SK-N-SH (cell line): ENCODE results near the gene OVOL1. TPM values are rescaled to one million over a fixed set of nuclear protein-coding genes. Genes with fewer than 3 reads are reported as not detected.
"Not testable (repeated sequence)": the region's sequence is repeated elsewhere in the genome, so short reads cannot be mapped to it uniquely, and the experiment has no call there.

ENCODE experiments used
- CTCF ChIA-PET: fragments of 300-600, 350-600 bp; formaldehyde crosslinking; extraction: SDS; loops from one replicate; lab custom pipeline; 2021; lab: Yijun Ruan, JAX
- POLR2A ChIA-PET: fragments of 350-600 bp; sonication (Branson Sonifier 250); formaldehyde crosslinking; extraction: SDS; loops from one replicate; lab custom pipeline; 2020; ENCODE audit warnings: antibody characterized with exemption, inconsistent platforms; lab: Yijun Ruan, JAX
- DNase-seq: peaks from one replicate; pipeline ENCODE4 v3.0.0; 2012
- H2AFZ ChIP-seq: fragments of 200-600 bp; sonication (generic); 2 replicates; pipeline ENCODE4 v1.8.1; 2016; ENCODE audit warnings: antibody characterized with exemption, mild to moderate bottlenecking, low read depth
- H3F3A ChIP-seq: fragments of 200-600 bp; sonication (generic); replicated peaks from 2 replicates; pipeline ENCODE3; 2016; ENCODE audit warnings: antibody characterized with exemption, mild to moderate bottlenecking; ENCODE audit not compliant: insufficient read depth
- H3K27ac ChIP-seq, 2 experiments: fragments of 200-500 bp in 1 of 2; fragments of 200-600 bp in 1 of 2; sonication (Bioruptor generic) in 1 of 2; sonication (generic), shearing (Covaris generic) in 1 of 2; 2 replicates each; pipeline versions ENCODE4 v1.5.1 to v1.6.1; 2014 to 2016; ENCODE audit warnings: low read depth in 2 of 2, inconsistent platforms in 1 of 2, low read length in 1 of 2, mild to moderate bottlenecking in 1 of 2, mixed read lengths in 1 of 2
- H3K27me3 ChIP-seq: fragments of 200-600 bp; sonication (generic), shearing (Covaris generic); 2 replicates; pipeline ENCODE4 v1.6.1; 2016; ENCODE audit warnings: mixed run types; ENCODE audit not compliant: insufficient read depth
- H3K36me3 ChIP-seq, 2 experiments: fragments of 200-500 bp in 1 of 2; fragments of 200-600 bp in 1 of 2; sonication (Bioruptor generic) in 1 of 2; sonication (generic) in 1 of 2; replicated peaks in 1 of 2; 2 replicates each; pipeline versions ENCODE3 to v1.5.1; 2014 to 2016; ENCODE audit warnings: low read length in 1 of 2, mild to moderate bottlenecking in 1 of 2; ENCODE audit not compliant: insufficient read depth in 2 of 2, control insufficient read depth in 1 of 2
- H3K4me1 ChIP-seq, 2 experiments: fragments of 200-500 bp in 1 of 2; fragments of 200-600 bp in 1 of 2; sonication (Bioruptor generic) in 1 of 2; sonication (generic), shearing (Covaris generic) in 1 of 2; 2 replicates each; pipeline versions ENCODE4 v1.5.1 to v1.6.1; 2014 to 2016; ENCODE audit warnings: low read depth in 1 of 2, low read length in 1 of 2, mixed run types in 1 of 2; ENCODE audit not compliant: insufficient read depth in 2 of 2, control insufficient read depth in 1 of 2
- H3K4me2 ChIP-seq: fragments of 200-600 bp; sonication (generic), shearing (Covaris generic); 2 replicates; pipeline ENCODE4 v1.6.1; 2017; ENCODE audit warnings: mixed run types
- H3K4me3 ChIP-seq, 2 experiments: fragments of 200-500 bp in 1 of 2; fragments of 200-600 bp in 1 of 2; sonication (Bioruptor generic) in 1 of 2; sonication (generic), shearing (Covaris generic) in 1 of 2; 2 replicates each; pipeline versions ENCODE4 v1.5.1 to v1.8.1; 2014 to 2016; ENCODE audit warnings: low read depth in 2 of 2, inconsistent platforms in 1 of 2, low read length in 1 of 2, mild to moderate bottlenecking in 1 of 2, mixed read lengths in 1 of 2, moderate library complexity in 1 of 2
- H3K79me2 ChIP-seq: fragments of 200-600 bp; sonication (generic); 2 replicates; pipeline ENCODE4 v1.8.1; 2017; ENCODE audit warnings: mild to moderate bottlenecking; ENCODE audit not compliant: insufficient read depth
- H3K9ac ChIP-seq: fragments of 200-600 bp; sonication (generic); 2 replicates; pipeline ENCODE4 v1.6.1; 2017; ENCODE audit warnings: mixed run types
- H3K9me2 ChIP-seq: fragments of 200-600 bp; sonication (generic); 2 replicates; pipeline ENCODE4 v1.6.1; 2017; ENCODE audit warnings: mixed run types
- H3K9me3 ChIP-seq: fragments of 200-600 bp; sonication (generic); 2 replicates; pipeline ENCODE4 v1.6.1; 2017; ENCODE audit warnings: mixed run types, mild to moderate bottlenecking, moderate library complexity
- H4K20me1 ChIP-seq: fragments of 200-600 bp; sonication (generic); 2 replicates; pipeline ENCODE4 v1.6.1; 2017; ENCODE audit warnings: mild to moderate bottlenecking, mixed run types; ENCODE audit not compliant: insufficient read depth
- EZH2phosphoT487 ChIP-seq: fragments of 200-600 bp; sonication (generic); IDR thresholded peaks from 2 replicates; pipeline ENCODE4 v1.6.1; 2017; ENCODE audit warnings: low read depth, mixed run types, mild to moderate bottlenecking, antibody characterized with exemption, moderate library complexity, borderline replicate concordance
- FOXM1 ChIP-seq: IDR thresholded peaks from 2 replicates; pipeline ENCODE4 v1.4.0; 2012; ENCODE audit warnings: low read depth, mild to moderate bottlenecking
- NRF1 ChIP-seq: IDR thresholded peaks from 2 replicates; pipeline ENCODE4 v1.6.1; 2012; ENCODE audit warnings: low read depth, mild to moderate bottlenecking, low read length
- RFX5 ChIP-seq: IDR thresholded peaks from 2 replicates; pipeline ENCODE4 v1.6.1; 2012; ENCODE audit warnings: mild to moderate bottlenecking, improper control_type of control experiment, low read length
- WGBS: methylation state at CpG from one replicate; pipeline ENCODE4 v1.1.6; 2017; ENCODE audit warnings: low lambda C conversion rate; 5-methylcytosine and 5-hydroxymethylcytosine counted together
- polyA plus RNA-seq, 3 experiments: library from polyadenylated mRNA; depleted of rRNA; stranded (reverse); fragments of >200 nt; gene quantifications; 2 replicates each; pipeline ENCODE4 v1.2.3, GENCODE V29; 2012
- TF ChIP-seq, protein P1 (sequence below): IDR thresholded peaks from 2 replicates; pipeline ENCODE4 v1.6.1; 2012; ENCODE audit warnings: mild to moderate bottlenecking, low read depth, low read length, moderate library complexity
- TF ChIP-seq, protein P2 (sequence below): fragments of 200-600 bp; sonication (generic); IDR thresholded peaks from 2 replicates; pipeline ENCODE4 v1.6.1; 2017; ENCODE audit warnings: antibody characterized with exemption, mild to moderate bottlenecking, moderate library complexity
- TF ChIP-seq, protein P3 (sequence below): fragments of 150-350 bp; IDR thresholded peaks from 2 replicates; pipeline ENCODE4 v1.6.1; 2016; ENCODE audit warnings: mild to moderate bottlenecking, low read depth, low read length

The OVOL1 gene
- polyA plus RNA-seq, 1 of the 3 experiments (the other 2 are of a cell fraction) = not detected

DNA sequence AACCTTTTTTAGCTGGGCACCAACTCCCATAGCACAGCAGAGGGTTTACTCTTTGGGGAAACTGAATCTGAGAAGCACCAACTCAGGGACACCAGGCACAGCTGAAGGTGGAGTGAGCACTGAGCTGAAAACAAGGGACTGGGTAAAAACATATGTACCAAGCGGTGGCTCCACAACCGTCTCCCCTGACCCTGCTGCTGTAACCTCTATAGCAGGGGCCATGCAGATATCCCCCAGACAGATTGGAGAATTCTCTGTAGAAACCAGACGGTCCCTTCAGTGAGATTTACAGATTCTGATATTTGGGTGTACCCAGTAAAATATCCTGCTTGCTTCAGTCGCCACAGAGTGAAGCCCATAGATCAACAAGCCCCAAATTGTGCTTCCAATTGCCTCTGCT lies 42.6 kb downstream of the OVOL1 start:
- peaks cover 0 to 7% of the 10 kb centered on the region in 2 experiments; a peak in 1 of 4 replicates for H3K4me1 ChIP-seq
- no peaks in the 10 kb centered on the region for H4K20me1 ChIP-seq
- TF ChIP-seq, protein P1, sequence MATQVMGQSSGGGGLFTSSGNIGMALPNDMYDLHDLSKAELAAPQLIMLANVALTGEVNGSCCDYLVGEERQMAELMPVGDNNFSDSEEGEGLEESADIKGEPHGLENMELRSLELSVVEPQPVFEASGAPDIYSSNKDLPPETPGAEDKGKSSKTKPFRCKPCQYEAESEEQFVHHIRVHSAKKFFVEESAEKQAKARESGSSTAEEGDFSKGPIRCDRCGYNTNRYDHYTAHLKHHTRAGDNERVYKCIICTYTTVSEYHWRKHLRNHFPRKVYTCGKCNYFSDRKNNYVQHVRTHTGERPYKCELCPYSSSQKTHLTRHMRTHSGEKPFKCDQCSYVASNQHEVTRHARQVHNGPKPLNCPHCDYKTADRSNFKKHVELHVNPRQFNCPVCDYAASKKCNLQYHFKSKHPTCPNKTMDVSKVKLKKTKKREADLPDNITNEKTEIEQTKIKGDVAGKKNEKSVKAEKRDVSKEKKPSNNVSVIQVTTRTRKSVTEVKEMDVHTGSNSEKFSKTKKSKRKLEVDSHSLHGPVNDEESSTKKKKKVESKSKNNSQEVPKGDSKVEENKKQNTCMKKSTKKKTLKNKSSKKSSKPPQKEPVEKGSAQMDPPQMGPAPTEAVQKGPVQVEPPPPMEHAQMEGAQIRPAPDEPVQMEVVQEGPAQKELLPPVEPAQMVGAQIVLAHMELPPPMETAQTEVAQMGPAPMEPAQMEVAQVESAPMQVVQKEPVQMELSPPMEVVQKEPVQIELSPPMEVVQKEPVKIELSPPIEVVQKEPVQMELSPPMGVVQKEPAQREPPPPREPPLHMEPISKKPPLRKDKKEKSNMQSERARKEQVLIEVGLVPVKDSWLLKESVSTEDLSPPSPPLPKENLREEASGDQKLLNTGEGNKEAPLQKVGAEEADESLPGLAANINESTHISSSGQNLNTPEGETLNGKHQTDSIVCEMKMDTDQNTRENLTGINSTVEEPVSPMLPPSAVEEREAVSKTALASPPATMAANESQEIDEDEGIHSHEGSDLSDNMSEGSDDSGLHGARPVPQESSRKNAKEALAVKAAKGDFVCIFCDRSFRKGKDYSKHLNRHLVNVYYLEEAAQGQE = no peak
- TF ChIP-seq, protein P2, sequence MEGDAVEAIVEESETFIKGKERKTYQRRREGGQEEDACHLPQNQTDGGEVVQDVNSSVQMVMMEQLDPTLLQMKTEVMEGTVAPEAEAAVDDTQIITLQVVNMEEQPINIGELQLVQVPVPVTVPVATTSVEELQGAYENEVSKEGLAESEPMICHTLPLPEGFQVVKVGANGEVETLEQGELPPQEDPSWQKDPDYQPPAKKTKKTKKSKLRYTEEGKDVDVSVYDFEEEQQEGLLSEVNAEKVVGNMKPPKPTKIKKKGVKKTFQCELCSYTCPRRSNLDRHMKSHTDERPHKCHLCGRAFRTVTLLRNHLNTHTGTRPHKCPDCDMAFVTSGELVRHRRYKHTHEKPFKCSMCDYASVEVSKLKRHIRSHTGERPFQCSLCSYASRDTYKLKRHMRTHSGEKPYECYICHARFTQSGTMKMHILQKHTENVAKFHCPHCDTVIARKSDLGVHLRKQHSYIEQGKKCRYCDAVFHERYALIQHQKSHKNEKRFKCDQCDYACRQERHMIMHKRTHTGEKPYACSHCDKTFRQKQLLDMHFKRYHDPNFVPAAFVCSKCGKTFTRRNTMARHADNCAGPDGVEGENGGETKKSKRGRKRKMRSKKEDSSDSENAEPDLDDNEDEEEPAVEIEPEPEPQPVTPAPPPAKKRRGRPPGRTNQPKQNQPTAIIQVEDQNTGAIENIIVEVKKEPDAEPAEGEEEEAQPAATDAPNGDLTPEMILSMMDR = no peak
- TF ChIP-seq FOXM1 = no peak
- no peak for TF ChIP-seq RFX5
- TF ChIP-seq EZH2phosphoT487 = no peak
- no peak for TF ChIP-seq NRF1
- TF ChIP-seq, protein P3, sequence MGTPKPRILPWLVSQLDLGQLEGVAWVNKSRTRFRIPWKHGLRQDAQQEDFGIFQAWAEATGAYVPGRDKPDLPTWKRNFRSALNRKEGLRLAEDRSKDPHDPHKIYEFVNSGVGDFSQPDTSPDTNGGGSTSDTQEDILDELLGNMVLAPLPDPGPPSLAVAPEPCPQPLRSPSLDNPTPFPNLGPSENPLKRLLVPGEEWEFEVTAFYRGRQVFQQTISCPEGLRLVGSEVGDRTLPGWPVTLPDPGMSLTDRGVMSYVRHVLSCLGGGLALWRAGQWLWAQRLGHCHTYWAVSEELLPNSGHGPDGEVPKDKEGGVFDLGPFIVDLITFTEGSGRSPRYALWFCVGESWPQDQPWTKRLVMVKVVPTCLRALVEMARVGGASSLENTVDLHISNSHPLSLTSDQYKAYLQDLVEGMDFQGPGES = no peak
- no peaks in the 10 kb centered on the region for H3K79me2 ChIP-seq
- H3K27ac ChIP-seq = no peak overlapping the region
- peaks cover 10% of the 10 kb centered on the region for H3F3A ChIP-seq
- no peak overlapping the region for H3K9ac ChIP-seq
- 55% methylated on average over 4 of the region's 4 CpGs for WGBS
- no peak overlapping the region for H2AFZ ChIP-seq
- H3K4me2 ChIP-seq = no peak overlapping the region
- no peaks in the 10 kb centered on the region for H3K36me3 ChIP-seq
- ChIA-PET CTCF (interaction anchor here (0.7 to 3.9 kb wide), 6 partner anchors 12 to 1061 kb away, joined by 3 to 33 read pairs (median 4); partner anchors contain the start of genes AP5B1 and MUS81), POLR2A (no interaction called here)
- DNase-seq = no peak
- no peaks in the 10 kb centered on the region for H3K27me3 ChIP-seq
- no peak overlapping the region for H3K4me3 ChIP-seq
- no peaks in the 10 kb centered on the region for H3K9me2 ChIP-seq
- no peaks in the 10 kb centered on the region for H3K9me3 ChIP-seq

DNA sequence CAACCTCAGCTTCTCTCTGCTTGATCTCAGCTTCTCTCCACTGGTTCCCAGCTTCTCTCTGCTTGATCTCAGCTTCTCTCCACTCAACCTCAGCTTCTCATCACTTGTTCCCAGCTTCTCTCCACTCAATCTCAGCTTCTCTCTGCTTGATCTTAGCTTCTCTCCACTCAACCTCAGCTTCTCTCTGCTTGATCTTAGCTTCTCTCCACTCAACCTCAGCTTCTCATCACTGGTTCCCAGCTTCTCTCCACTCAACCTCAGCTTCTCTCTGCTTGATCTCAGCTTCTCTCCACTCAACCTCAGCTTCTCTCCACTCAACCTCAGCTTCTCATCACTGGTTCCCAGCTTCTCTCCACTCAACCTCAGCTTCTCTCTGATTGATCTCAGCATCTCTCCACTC lies 45.4 kb downstream of the OVOL1 start:
- not testable (repeated sequence) for H4K20me1 ChIP-seq, H3K27ac ChIP-seq, H3K4me2 ChIP-seq, DNase-seq, H3K27me3 ChIP-seq, H2AFZ ChIP-seq, H3K9ac ChIP-seq, H3K36me3 ChIP-seq, H3K79me2 ChIP-seq, H3K4me3 ChIP-seq, H3K9me2 ChIP-seq, H3K9me3 ChIP-seq
- peaks cover 10% of the 10 kb centered on the region for H3F3A ChIP-seq
- peaks cover 0 to 13% of the 10 kb centered on the region in 2 experiments; a peak in 1 of 4 replicates for H3K4me1 ChIP-seq
- POLR2A ChIA-PET = interaction anchor here (0.7 to 2.3 kb wide), 4 partner anchors 12 to 120 kb away, joined by 3 to 14 read pairs (median 4); partner anchors contain the start of gene KAT5
- CTCF ChIA-PET = interaction anchor here (0.9 to 3.4 kb wide), 11 partner anchors 9 to 157 kb away, joined by 3 to 33 read pairs (median 6); partner anchors contain the start of gene FIBP
